SK-N-SH (cell line): Measurements from ENCODE around the gene KCNF1. TPM values are rescaled to one million over a fixed set of nuclear protein-coding genes. Genes with fewer than 3 reads are reported as not detected.

Experiments
- CTCF ChIA-PET: fragments of 300-600, 350-600 bp; formaldehyde crosslinking; extraction: SDS; loops from one replicate; lab custom pipeline; 2021; lab: Yijun Ruan, JAX
- POLR2A ChIA-PET: fragments of 350-600 bp; sonication (Branson Sonifier 250); formaldehyde crosslinking; extraction: SDS; loops from one replicate; lab custom pipeline; 2020; ENCODE audit warnings: antibody characterized with exemption, inconsistent platforms; lab: Yijun Ruan, JAX
- DNase-seq: peaks from one replicate; pipeline ENCODE4 v3.0.0; 2012
- H2AFZ ChIP-seq: fragments of 200-600 bp; sonication (generic); 2 replicates; pipeline ENCODE4 v1.8.1; 2016; ENCODE audit warnings: antibody characterized with exemption, mild to moderate bottlenecking, low read depth
- H3F3A ChIP-seq: fragments of 200-600 bp; sonication (generic); replicated peaks from 2 replicates; pipeline ENCODE3; 2016; ENCODE audit warnings: antibody characterized with exemption, mild to moderate bottlenecking; ENCODE audit not compliant: insufficient read depth
- H3K27ac ChIP-seq, 2 experiments: fragments of 200-500 bp in 1 of 2; fragments of 200-600 bp in 1 of 2; sonication (Bioruptor generic) in 1 of 2; sonication (generic), shearing (Covaris generic) in 1 of 2; 2 replicates each; pipeline versions ENCODE4 v1.5.1 to v1.6.1; 2014 to 2016; ENCODE audit warnings: low read depth in 2 of 2, inconsistent platforms in 1 of 2, low read length in 1 of 2, mild to moderate bottlenecking in 1 of 2, mixed read lengths in 1 of 2
- H3K27me3 ChIP-seq: fragments of 200-600 bp; sonication (generic), shearing (Covaris generic); 2 replicates; pipeline ENCODE4 v1.6.1; 2016; ENCODE audit warnings: mixed run types; ENCODE audit not compliant: insufficient read depth
- H3K36me3 ChIP-seq, 2 experiments: fragments of 200-500 bp in 1 of 2; fragments of 200-600 bp in 1 of 2; sonication (Bioruptor generic) in 1 of 2; sonication (generic) in 1 of 2; replicated peaks in 1 of 2; 2 replicates each; pipeline versions ENCODE3 to v1.5.1; 2014 to 2016; ENCODE audit warnings: low read length in 1 of 2, mild to moderate bottlenecking in 1 of 2; ENCODE audit not compliant: insufficient read depth in 2 of 2, control insufficient read depth in 1 of 2
- H3K4me1 ChIP-seq, 2 experiments: fragments of 200-500 bp in 1 of 2; fragments of 200-600 bp in 1 of 2; sonication (Bioruptor generic) in 1 of 2; sonication (generic), shearing (Covaris generic) in 1 of 2; 2 replicates each; pipeline versions ENCODE4 v1.5.1 to v1.6.1; 2014 to 2016; ENCODE audit warnings: low read depth in 1 of 2, low read length in 1 of 2, mixed run types in 1 of 2; ENCODE audit not compliant: insufficient read depth in 2 of 2, control insufficient read depth in 1 of 2
- H3K4me2 ChIP-seq: fragments of 200-600 bp; sonication (generic), shearing (Covaris generic); 2 replicates; pipeline ENCODE4 v1.6.1; 2017; ENCODE audit warnings: mixed run types
- H3K4me3 ChIP-seq, 2 experiments: fragments of 200-500 bp in 1 of 2; fragments of 200-600 bp in 1 of 2; sonication (Bioruptor generic) in 1 of 2; sonication (generic), shearing (Covaris generic) in 1 of 2; 2 replicates each; pipeline versions ENCODE4 v1.5.1 to v1.8.1; 2014 to 2016; ENCODE audit warnings: low read depth in 2 of 2, inconsistent platforms in 1 of 2, low read length in 1 of 2, mild to moderate bottlenecking in 1 of 2, mixed read lengths in 1 of 2, moderate library complexity in 1 of 2
- H3K79me2 ChIP-seq: fragments of 200-600 bp; sonication (generic); 2 replicates; pipeline ENCODE4 v1.8.1; 2017; ENCODE audit warnings: mild to moderate bottlenecking; ENCODE audit not compliant: insufficient read depth
- H3K9ac ChIP-seq: fragments of 200-600 bp; sonication (generic); 2 replicates; pipeline ENCODE4 v1.6.1; 2017; ENCODE audit warnings: mixed run types
- H3K9me2 ChIP-seq: fragments of 200-600 bp; sonication (generic); 2 replicates; pipeline ENCODE4 v1.6.1; 2017; ENCODE audit warnings: mixed run types
- H3K9me3 ChIP-seq: fragments of 200-600 bp; sonication (generic); 2 replicates; pipeline ENCODE4 v1.6.1; 2017; ENCODE audit warnings: mixed run types, mild to moderate bottlenecking, moderate library complexity
- H4K20me1 ChIP-seq: fragments of 200-600 bp; sonication (generic); 2 replicates; pipeline ENCODE4 v1.6.1; 2017; ENCODE audit warnings: mild to moderate bottlenecking, mixed run types; ENCODE audit not compliant: insufficient read depth
- EP300 ChIP-seq, 2 experiments: IDR thresholded peaks; 2 replicates each; pipeline versions ENCODE4 v1.4.0 to v1.6.1; 2012; ENCODE audit warnings: borderline replicate concordance in 1 of 2, low read depth in 1 of 2, low read length in 1 of 2
- EZH2phosphoT487 ChIP-seq: fragments of 200-600 bp; sonication (generic); IDR thresholded peaks from 2 replicates; pipeline ENCODE4 v1.6.1; 2017; ENCODE audit warnings: low read depth, mixed run types, mild to moderate bottlenecking, antibody characterized with exemption, moderate library complexity, borderline replicate concordance
- FOSL2 ChIP-seq: IDR thresholded peaks from 2 replicates; pipeline ENCODE4 v1.4.0; 2012; ENCODE audit warnings: low read depth, mild to moderate bottlenecking, moderate library complexity, borderline replicate concordance
- FOXJ3 ChIP-seq: sonication (generic); formaldehyde crosslinking; IDR thresholded peaks from 2 replicates; pipeline ENCODE4 v1.5.1; 2020; ENCODE audit warnings: mild to moderate bottlenecking, missing genetic modification reagents
- FOXM1 ChIP-seq: IDR thresholded peaks from 2 replicates; pipeline ENCODE4 v1.4.0; 2012; ENCODE audit warnings: low read depth, mild to moderate bottlenecking
- GABPA ChIP-seq: IDR thresholded peaks from 2 replicates; pipeline ENCODE4 v1.4.0; 2012; ENCODE audit warnings: low read depth, mild to moderate bottlenecking
- JUND ChIP-seq: IDR thresholded peaks from 2 replicates; pipeline ENCODE4 v1.4.0; 2012
- NFIC ChIP-seq: IDR thresholded peaks from 2 replicates; pipeline ENCODE4 v1.4.0; 2012; ENCODE audit warnings: borderline replicate concordance
- NRF1 ChIP-seq: IDR thresholded peaks from 2 replicates; pipeline ENCODE4 v1.6.1; 2012; ENCODE audit warnings: low read depth, mild to moderate bottlenecking, low read length
- RCOR1 ChIP-seq: fragments of 150-350 bp; IDR thresholded peaks from 2 replicates; pipeline ENCODE4 v1.6.1; 2017; ENCODE audit warnings: antibody characterized with exemption, low read length
- RFX5 ChIP-seq: IDR thresholded peaks from 2 replicates; pipeline ENCODE4 v1.6.1; 2012; ENCODE audit warnings: mild to moderate bottlenecking, improper control_type of control experiment, low read length
- SMC3 ChIP-seq: IDR thresholded peaks from 2 replicates; pipeline ENCODE4 v1.6.1; 2012; ENCODE audit warnings: low read depth, low read length, improper control_type of control experiment
- TAF1 ChIP-seq: IDR thresholded peaks from 2 replicates; pipeline ENCODE4 v1.6.1; 2012; ENCODE audit warnings: low read depth, mild to moderate bottlenecking, low read length, moderate library complexity, borderline replicate concordance
- TCF12 ChIP-seq: IDR thresholded peaks from 2 replicates; pipeline ENCODE4 v1.4.0; 2012
- WGBS: methylation state at CpG from one replicate; pipeline ENCODE4 v1.1.6; 2017; ENCODE audit warnings: low lambda C conversion rate; 5-methylcytosine and 5-hydroxymethylcytosine counted together
- polyA plus RNA-seq, 3 experiments: library from polyadenylated mRNA; depleted of rRNA; stranded (reverse); fragments of >200 nt; gene quantifications; 2 replicates each; pipeline ENCODE4 v1.2.3, GENCODE V29; 2012
- TF ChIP-seq, protein P1 (sequence below): IDR thresholded peaks from 2 replicates; pipeline ENCODE4 v1.4.0; 2012; ENCODE audit warnings: low read depth
- TF ChIP-seq, protein P2 (sequence below): fragments of 150-350 bp; IDR thresholded peaks from 2 replicates; pipeline ENCODE4 v1.6.1; 2017; ENCODE audit warnings: antibody characterized with exemption, low read length, low read depth, borderline replicate concordance

KCNF1 gene
- polyA plus RNA-seq, 1 of the 3 experiments (the other 2 are of a cell fraction), result 0.23 TPM

DNA sequence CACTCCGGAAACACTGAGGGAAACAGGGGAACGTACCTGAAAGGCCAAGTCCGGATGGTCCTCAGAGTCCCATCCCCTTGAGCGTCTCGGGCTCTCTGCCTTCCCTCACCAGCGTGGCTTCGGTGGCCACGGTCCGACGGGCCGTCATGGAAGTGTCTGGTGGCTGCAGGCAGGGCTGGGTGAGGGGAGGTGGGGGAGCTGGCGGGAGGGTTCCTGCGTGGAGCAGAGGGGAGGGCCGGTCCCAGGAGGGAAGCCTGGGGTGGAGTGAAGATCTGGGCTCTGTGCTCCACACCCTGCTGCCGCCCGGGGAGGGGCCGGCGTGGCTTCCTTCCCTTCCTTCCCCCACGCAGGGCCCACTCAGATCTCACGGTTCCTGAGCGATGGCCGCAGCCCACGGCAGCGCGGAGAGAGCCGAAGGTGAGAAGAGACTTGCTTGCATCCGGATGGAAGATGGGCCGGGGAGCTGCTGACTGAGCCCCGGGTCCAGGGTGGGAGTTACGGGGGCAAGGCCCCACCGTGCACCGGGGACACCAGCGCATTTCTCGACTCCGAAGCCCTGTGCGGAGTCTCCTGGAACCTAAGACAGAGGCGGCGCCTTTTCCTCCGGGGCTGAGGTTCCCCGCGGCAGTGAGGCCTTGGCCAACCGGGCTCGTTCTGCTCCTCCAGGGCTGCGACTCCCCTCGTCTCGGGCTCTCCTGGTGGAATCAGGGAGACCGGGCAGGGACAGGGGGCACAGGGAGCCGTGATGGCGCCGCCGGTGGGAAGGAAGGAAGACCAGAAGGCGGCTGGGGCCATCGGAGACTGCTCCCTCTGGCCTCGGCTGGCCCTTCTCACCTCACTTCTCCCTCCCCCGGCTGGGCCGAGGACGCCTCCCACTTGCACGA, 49.1 kb downstream of the KCNF1 start (continued):
- TF ChIP-seq, protein P1, sequence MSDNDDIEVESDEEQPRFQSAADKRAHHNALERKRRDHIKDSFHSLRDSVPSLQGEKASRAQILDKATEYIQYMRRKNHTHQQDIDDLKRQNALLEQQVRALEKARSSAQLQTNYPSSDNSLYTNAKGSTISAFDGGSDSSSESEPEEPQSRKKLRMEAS, result no peak
- TF ChIP-seq JUND (no peak), EP300 (IDR thresholded peaks at IDR 0.05; ENCODE audit: borderline replicate concordance in 1 of 2, low read depth in 1 of 2, low read length in 1 of 2) (no peak), FOXJ3 (CRISPR knock-in tag) (no peak), FOXM1 (no peak)

DNA sequence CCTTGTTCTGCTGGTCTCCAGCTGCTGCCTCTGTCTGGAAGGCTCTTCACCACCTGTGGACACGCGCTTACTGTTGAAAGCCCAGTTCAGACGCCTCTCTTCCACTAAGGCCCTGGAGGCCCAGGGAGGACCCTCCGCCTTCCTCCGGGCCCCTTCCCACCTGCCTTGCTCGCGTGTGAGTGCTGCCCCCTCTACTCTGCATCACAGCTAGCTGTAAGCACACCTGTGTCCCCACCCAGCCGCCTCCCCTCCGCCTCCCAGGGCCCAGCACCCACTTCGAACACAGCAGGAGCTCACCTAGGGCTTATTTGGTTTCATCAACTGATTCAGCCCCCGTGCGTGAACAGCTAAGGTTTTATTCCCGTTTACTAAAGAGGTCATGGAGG, 49.7 kb downstream of the KCNF1 start:
- Histone ChIP-seq H3K9ac (no peak overlapping the region), H3K4me1 (peaks cover 0 to 2% of the 10 kb centered on the region in 2 experiments; a peak in 1 of 4 replicates), H3F3A (no peaks in the 10 kb centered on the region), H3K4me3 (no peak overlapping the region), H3K36me3 (no peaks in the 10 kb centered on the region), H3K9me2 (no peaks in the 10 kb centered on the region), H3K79me2 (no peaks in the 10 kb centered on the region), H3K27me3 (peaks cover 11% of the 10 kb centered on the region; the same call in 1 of the 2 replicates), H3K27ac (no peak overlapping the region), H3K4me2 (no peak overlapping the region), H4K20me1 (no peaks in the 10 kb centered on the region), H3K9me3 (no peaks in the 10 kb centered on the region), H2AFZ (no peak overlapping the region)
- CTCF ChIA-PET, result no interaction called here
- no peak for TF ChIP-seq GABPA
- TF ChIP-seq, protein P1, result no peak
- TF ChIP-seq FOSL2, result no peak
- TF ChIP-seq JUND, result no peak
- TF ChIP-seq NRF1, result no peak
- no peak for TF ChIP-seq EZH2phosphoT487
- TF ChIP-seq TAF1, result no peak
- no peak for TF ChIP-seq EP300 (IDR thresholded peaks at IDR 0.05; ENCODE audit: borderline replicate concordance in 1 of 2, low read depth in 1 of 2, low read length in 1 of 2)
- TF ChIP-seq, protein P2, sequence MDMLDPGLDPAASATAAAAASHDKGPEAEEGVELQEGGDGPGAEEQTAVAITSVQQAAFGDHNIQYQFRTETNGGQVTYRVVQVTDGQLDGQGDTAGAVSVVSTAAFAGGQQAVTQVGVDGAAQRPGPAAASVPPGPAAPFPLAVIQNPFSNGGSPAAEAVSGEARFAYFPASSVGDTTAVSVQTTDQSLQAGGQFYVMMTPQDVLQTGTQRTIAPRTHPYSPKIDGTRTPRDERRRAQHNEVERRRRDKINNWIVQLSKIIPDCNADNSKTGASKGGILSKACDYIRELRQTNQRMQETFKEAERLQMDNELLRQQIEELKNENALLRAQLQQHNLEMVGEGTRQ, result no peak
- TF ChIP-seq TCF12, result no peak
- TF ChIP-seq SMC3, result no peak
- TF ChIP-seq RFX5, result no peak
- no peak for TF ChIP-seq RCOR1
- TF ChIP-seq NFIC, result no peak
- POLR2A ChIA-PET, result interaction anchor here (0.5 kb wide), 1 partner anchor 149 kb away, joined by 3 read pairs; no protein-coding TSS in a partner anchor
- DNase-seq, result no peak
- 79% methylated on average over 13 of the region's 13 CpGs for WGBS
